ENCODE measurements around the gene THADA. TPM values are rescaled to one million over a fixed set of nuclear protein-coding genes. Genes with fewer than 3 reads are reported as not detected.

The THADA gene
- total RNA-seq, 4 donors from 2014 or later = 49.9 to 90.2 (median 65.2) TPM

GRCh38 chr2:43367012-43367782 is 228.6 kb downstream of the THADA start:
- 95 to 98% methylated on average over 3 of the region's 3 CpGs for WGBS, 2 donors
- TF ChIP-seq POLR2A (IDR thresholded peaks at IDR 0.05) = no peak
- TF ChIP-seq CTCF (IDR thresholded peaks at IDR 0.05) = no peak
- Histone ChIP-seq H3K9me3 (no peaks in the 10 kb centered on the region), H3K27ac (no peak overlapping the region), H3K27me3 (no peaks in the 10 kb centered on the region), H3K4me1 (peaks cover 11 to 39% of the 10 kb centered on the region in 2 donors), H3K36me3 (no peaks in the 10 kb centered on the region), H3K4me3 (replicated peaks in 1 of 3) (no peak overlapping the region)
- intact Hi-C loops (cut with DNase I) = no loop called here
- no peak for DNase-seq

GRCh38 chr2:43363120-43363519 is 232.7 kb downstream of the THADA start:
- H3K9me3 ChIP-seq = no peaks in the 10 kb centered on the region
- no peaks in the 10 kb centered on the region for H3K36me3 ChIP-seq
- 92% methylated on average over 4 of the region's 4 CpGs for WGBS, 2 donors
- no peak for DNase-seq
- peaks cover 0 to under 1% of the 10 kb centered on the region in 2 donors for H3K4me1 ChIP-seq
- no peaks in the 10 kb centered on the region for H3K27me3 ChIP-seq
- H3K27ac ChIP-seq = no peak overlapping the region
- TF ChIP-seq CTCF (IDR thresholded peaks at IDR 0.05) (no peak), POLR2A (IDR thresholded peaks at IDR 0.05) (no peak)
- intact Hi-C loops (cut with DNase I) = no loop called here
- H3K4me3 ChIP-seq (replicated peaks in 1 of 3) = no peak overlapping the region

- H3K4me1 ChIP-seq = peaks cover 0 to 4% of the 10 kb centered on the region in 2 donors
- no peak overlapping the region for H3K4me3 ChIP-seq (replicated peaks in 1 of 3)
- DNase-seq = no peak
- TF ChIP-seq CTCF (IDR thresholded peaks at IDR 0.05) (no peak), POLR2A (IDR thresholded peaks at IDR 0.05) (no peak)
- H3K27me3 ChIP-seq = no peaks in the 10 kb centered on the region
- no peaks in the 10 kb centered on the region for H3K9me3 ChIP-seq
- no peaks in the 10 kb centered on the region for H3K36me3 ChIP-seq
- intact Hi-C loops (cut with DNase I) = no loop called here
- H3K27ac ChIP-seq = no peak overlapping the region
- WGBS, 2 donors = 74 to 76% methylated on average over 2 of the region's 2 CpGs
Measured at GRCh38 chr2:43361286-43361685, 234.6 kb downstream of the THADA start.

GRCh38 chr2:43360137-43360536 is 235.7 kb downstream of the THADA start:
- Histone ChIP-seq H3K9me3 (no peaks in the 10 kb centered on the region), H3K4me3 (replicated peaks in 1 of 3) (no peak overlapping the region), H3K27me3 (no peaks in the 10 kb centered on the region), H3K27ac (no peak overlapping the region), H3K36me3 (no peaks in the 10 kb centered on the region), H3K4me1 (peaks cover 0 to 4% of the 10 kb centered on the region in 2 donors)
- no peak for TF ChIP-seq CTCF (IDR thresholded peaks at IDR 0.05)
- no peak for TF ChIP-seq POLR2A (IDR thresholded peaks at IDR 0.05)
- intact Hi-C loops (cut with DNase I) = no loop called here
- 84 to 87% methylated on average over 3 of the region's 3 CpGs for WGBS, 2 donors
- DNase-seq = no peak

- no peak for TF ChIP-seq CTCF (IDR thresholded peaks at IDR 0.05)
- TF ChIP-seq POLR2A (IDR thresholded peaks at IDR 0.05) = no peak
- intact Hi-C loops (cut with DNase I) = no loop called here
- H3K4me3 ChIP-seq (replicated peaks in 1 of 3) = no peak overlapping the region
- no peak for DNase-seq
- no peaks in the 10 kb centered on the region for H3K27me3 ChIP-seq
- no peaks in the 10 kb centered on the region for H3K36me3 ChIP-seq
- H3K9me3 ChIP-seq = no peaks in the 10 kb centered on the region
- H3K4me1 ChIP-seq = peaks cover 0 to 4% of the 10 kb centered on the region in 2 donors
- 87 to 88% methylated on average over 2 of the region's 2 CpGs for WGBS, 2 donors
- no peak overlapping the region for H3K27ac ChIP-seq
Measured at GRCh38 chr2:43358410-43359201, 237.2 kb downstream of the THADA start.

Data from thyroid gland (tissue), 4 donors.